ENCODE measurements around the gene ZNF200. TPM values are rescaled to one million over a fixed set of nuclear protein-coding genes. Genes with fewer than 3 reads are reported as not detected.

The ZNF200 gene
- total RNA-seq, 6 experiments from 2014 or later: 1.9 to 4.8 (median 3.5) TPM

DNA sequence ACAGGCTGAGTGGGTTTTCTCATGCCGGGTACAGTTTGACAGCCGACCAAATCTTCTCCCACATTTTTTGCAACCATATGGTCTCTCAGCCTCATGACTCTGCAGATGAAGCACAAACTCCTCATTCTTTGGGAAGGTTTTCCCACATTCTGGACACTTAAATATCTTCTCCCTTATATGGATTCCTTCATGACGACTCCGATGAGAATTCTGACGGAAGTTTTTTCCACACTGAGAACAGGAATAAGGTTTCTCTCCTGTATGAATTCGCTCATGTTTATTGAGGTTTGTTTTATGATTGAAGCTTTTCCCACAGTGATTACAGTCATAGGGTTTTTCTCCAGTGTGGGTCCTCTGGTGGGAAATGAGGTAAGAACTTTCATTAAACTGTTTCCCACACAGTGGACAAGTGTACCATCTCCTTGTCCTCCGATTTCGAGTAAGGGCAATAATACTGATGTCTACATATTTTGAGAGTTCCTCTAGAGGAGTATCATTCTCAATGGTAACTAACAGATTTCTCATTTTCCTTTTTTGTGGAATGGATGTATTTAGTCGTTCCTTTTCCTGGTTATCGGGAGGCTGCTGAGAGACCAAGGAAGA is 10.9 kb downstream of the ZNF200 start:
- H3K4me3 ChIP-seq: no peak overlapping the region
- H3K36me3 ChIP-seq: peaks cover 0 to 39% (median 7%) of the 10 kb centered on the region in 4 donors
- peaks cover 7 to 42% (median 21%) of the 10 kb centered on the region in 4 donors for H3K9me3 ChIP-seq
- no peak for DNase-seq
- H3K27me3 ChIP-seq: no peaks in the 10 kb centered on the region
- no peaks in the 10 kb centered on the region for H3K4me1 ChIP-seq
- ATAC-seq: no peak
- TF ChIP-seq POLR2A (IDR thresholded peaks at IDR 0.05): no peak
- TF ChIP-seq, protein P1, sequence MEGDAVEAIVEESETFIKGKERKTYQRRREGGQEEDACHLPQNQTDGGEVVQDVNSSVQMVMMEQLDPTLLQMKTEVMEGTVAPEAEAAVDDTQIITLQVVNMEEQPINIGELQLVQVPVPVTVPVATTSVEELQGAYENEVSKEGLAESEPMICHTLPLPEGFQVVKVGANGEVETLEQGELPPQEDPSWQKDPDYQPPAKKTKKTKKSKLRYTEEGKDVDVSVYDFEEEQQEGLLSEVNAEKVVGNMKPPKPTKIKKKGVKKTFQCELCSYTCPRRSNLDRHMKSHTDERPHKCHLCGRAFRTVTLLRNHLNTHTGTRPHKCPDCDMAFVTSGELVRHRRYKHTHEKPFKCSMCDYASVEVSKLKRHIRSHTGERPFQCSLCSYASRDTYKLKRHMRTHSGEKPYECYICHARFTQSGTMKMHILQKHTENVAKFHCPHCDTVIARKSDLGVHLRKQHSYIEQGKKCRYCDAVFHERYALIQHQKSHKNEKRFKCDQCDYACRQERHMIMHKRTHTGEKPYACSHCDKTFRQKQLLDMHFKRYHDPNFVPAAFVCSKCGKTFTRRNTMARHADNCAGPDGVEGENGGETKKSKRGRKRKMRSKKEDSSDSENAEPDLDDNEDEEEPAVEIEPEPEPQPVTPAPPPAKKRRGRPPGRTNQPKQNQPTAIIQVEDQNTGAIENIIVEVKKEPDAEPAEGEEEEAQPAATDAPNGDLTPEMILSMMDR (IDR thresholded peaks at IDR 0.05): no peak
- WGBS (ENCODE audit: insufficient coverage, low coverage, low lambda C conversion rate, missing lambda C conversion rate): 97% methylated on average over 10 of the region's 10 CpGs
- H3K27ac ChIP-seq: no peak overlapping the region
- intact Hi-C loops (cut with DNase I): no loop called here

DNA sequence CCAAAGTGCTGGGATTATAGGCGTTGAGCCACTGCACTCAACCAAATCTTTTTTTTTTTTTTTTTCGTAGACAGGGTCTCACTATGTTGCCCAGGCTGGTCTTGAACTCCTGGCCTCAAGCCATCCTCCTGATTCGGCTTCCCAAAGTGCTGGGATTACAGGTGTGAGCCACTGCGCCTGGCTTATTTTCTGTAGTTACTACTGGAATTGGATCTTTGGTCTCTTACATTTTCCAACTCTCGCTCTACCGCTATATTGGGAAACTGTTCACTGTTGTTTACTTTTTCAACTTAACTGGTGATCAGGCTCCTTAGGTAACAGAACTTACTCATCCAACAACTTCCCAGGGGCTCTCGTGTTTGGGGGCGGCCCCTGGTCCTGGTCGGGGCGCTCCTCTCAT is 14.1 kb downstream of the ZNF200 start:
- 67% methylated on average over 7 of the region's 10 CpGs for WGBS (ENCODE audit: insufficient coverage, low coverage, low lambda C conversion rate, missing lambda C conversion rate)
- Histone ChIP-seq H3K4me1 (no peaks in the 10 kb centered on the region), H3K27ac (no peak overlapping the region), H3K9me3 (peaks cover 0 to 38% (median 19%) of the 10 kb centered on the region in 4 donors), H3K27me3 (no peaks in the 10 kb centered on the region), H3K36me3 (peaks cover 0 to 19% (median 3%) of the 10 kb centered on the region in 4 donors), H3K4me3 (no peak overlapping the region)
- ATAC-seq (no peak), DNase-seq (no peak)
- TF ChIP-seq, protein P1 (IDR thresholded peaks at IDR 0.05): no peak
- TF ChIP-seq POLR2A (IDR thresholded peaks at IDR 0.05): no peak
- intact Hi-C loops (cut with DNase I): no loop called here

DNA sequence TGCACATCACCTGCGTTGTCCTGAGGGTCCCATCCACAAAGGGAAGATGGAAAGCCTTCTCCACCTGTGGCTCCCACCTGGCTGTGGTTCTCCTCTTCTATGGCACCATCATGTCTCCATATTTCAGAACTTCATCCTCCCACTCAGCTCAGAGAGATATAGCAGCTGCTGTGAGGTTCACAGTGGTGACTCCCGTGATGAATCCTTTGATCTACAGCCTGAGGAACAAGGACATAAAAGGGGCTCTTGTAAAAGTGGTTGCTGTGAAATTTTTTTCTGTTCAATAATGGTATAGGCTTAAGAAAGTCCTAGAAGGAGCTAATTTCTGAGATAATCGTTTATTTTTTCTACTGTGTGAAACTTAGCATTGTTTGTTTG is 18.7 kb downstream of the ZNF200 start:
- intact Hi-C loops (cut with DNase I): no loop called here
- Histone ChIP-seq H3K27me3 (no peaks in the 10 kb centered on the region), H3K36me3 (no peaks in the 10 kb centered on the region), H3K4me1 (no peaks in the 10 kb centered on the region), H3K27ac (no peak overlapping the region), H3K4me3 (no peak overlapping the region), H3K9me3 (peaks cover 0 to 4% (median 0%) of the 10 kb centered on the region in 4 donors)
- WGBS (ENCODE audit: insufficient coverage, low coverage, low lambda C conversion rate, missing lambda C conversion rate): 21% methylated on average over 2 of the region's 3 CpGs
- DNase-seq (no peak), ATAC-seq (no peak)
- TF ChIP-seq POLR2A (IDR thresholded peaks at IDR 0.05): no peak
- TF ChIP-seq, protein P1 (IDR thresholded peaks at IDR 0.05): no peak

DNA sequence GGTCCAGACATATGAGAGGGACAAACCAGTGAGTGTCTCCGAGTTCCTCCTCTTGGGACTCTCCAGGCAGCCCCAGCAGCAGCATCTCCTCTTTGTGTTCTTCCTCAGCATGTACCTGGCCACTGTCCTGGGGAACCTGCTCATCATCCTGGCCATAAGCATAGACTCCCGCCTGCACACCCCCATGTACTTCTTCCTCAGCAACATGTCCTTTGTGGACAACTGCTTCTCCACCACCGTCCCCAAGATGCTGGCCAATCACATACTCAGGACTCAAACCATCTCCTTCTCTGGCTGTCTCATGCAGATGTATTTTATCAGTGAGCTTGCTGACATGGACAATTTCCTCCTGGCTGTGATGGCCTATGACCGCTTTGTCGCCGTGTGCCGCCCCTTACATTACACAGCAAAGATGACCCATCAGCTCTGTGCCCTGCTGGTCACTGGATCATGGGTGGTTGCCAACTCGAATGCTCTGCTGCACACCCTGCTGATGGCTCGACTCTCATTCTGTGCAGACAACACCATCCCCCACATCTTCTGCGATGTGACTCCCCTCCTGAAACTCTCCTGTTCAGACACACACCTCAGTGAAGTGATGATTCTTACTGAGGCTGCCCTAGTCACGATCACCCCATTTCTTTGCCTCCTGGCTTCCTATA is 19.2 kb downstream of the ZNF200 start:
- TF ChIP-seq POLR2A (IDR thresholded peaks at IDR 0.05): no peak
- TF ChIP-seq, protein P1 (IDR thresholded peaks at IDR 0.05): no peak
- Histone ChIP-seq H3K9me3 (peaks cover 0 to under 1% (median 0%) of the 10 kb centered on the region in 4 donors), H3K4me3 (no peak overlapping the region), H3K27me3 (no peaks in the 10 kb centered on the region), H3K27ac (no peak overlapping the region), H3K36me3 (no peaks in the 10 kb centered on the region), H3K4me1 (no peaks in the 10 kb centered on the region)
- no peak for DNase-seq
- ATAC-seq: peak in 1 of 4 donors; percentile 18
- 56% methylated on average over 6 of the region's 11 CpGs for WGBS (ENCODE audit: insufficient coverage, low coverage, low lambda C conversion rate, missing lambda C conversion rate)
- intact Hi-C loops (cut with DNase I): no loop called here

All from right lobe of liver (tissue), 6 donors.